Body of pancreas (tissue), 4 donors: ENCODE results near the gene GNPNAT1.

ENCODE experiments used
- CTCF ChIP-seq, 7 experiments: fragments of 450-650 bp in 4 of 7; fragments of 200-600 bp in 3 of 7; sonication (generic) in 3 of 7; IDR thresholded peaks; one replicate each; pipeline ENCODE4 v1.5.1; 2016 to 2019; ENCODE audit warnings: antibody characterized with exemption in 7 of 7
- POLR2A ChIP-seq, 3 donors: fragments of 450-650 bp; IDR thresholded peaks; one replicate each; pipeline ENCODE4 v1.6.1; 2016; ENCODE audit warnings: antibody characterized with exemption in 3 of 3, mild to moderate bottlenecking in 2 of 3

DNA sequence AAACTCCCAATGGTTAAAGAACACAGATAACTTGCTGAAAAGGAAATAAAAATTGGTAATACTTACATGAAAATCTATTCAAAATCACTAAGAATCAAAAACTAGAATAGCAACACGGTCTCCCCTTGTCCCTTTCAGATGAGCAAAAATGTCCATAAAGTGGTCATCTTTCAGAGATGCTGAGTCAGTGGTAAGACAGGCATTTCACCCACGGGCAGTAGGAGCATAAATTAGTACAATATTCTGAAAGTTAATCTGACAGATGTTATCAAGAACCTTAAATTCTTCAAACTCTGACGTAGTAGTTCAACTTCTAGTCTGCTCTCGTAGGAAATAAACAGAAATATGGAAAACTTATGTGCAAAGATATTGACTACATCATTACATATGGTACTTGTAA is 33.1 kb upstream of the GNPNAT1 start:
- no peak for TF ChIP-seq CTCF (IDR thresholded peaks at IDR 0.05)
- no peak for TF ChIP-seq POLR2A (IDR thresholded peaks at IDR 0.05)
